HL-60 (cell line): ENCODE measurements around the gene EPS8.

Experiments
- POLR2AphosphoS5 ChIP-seq: IDR thresholded peaks from 2 replicates; pipeline ENCODE4 v1.6.1; 2012; ENCODE audit warnings: low read depth
- SPI1 ChIP-seq: IDR thresholded peaks from 2 replicates; pipeline ENCODE4 v1.6.1; 2012; ENCODE audit warnings: low read depth, mild to moderate bottlenecking, borderline replicate concordance
- TF ChIP-seq, protein P1 (sequence below): IDR thresholded peaks from one replicate; pipeline ENCODE4 v1.5.1; 2011; ENCODE audit warnings: low read length, control low read depth, inconsistent platforms; ENCODE audit not compliant: insufficient read depth

DNA sequence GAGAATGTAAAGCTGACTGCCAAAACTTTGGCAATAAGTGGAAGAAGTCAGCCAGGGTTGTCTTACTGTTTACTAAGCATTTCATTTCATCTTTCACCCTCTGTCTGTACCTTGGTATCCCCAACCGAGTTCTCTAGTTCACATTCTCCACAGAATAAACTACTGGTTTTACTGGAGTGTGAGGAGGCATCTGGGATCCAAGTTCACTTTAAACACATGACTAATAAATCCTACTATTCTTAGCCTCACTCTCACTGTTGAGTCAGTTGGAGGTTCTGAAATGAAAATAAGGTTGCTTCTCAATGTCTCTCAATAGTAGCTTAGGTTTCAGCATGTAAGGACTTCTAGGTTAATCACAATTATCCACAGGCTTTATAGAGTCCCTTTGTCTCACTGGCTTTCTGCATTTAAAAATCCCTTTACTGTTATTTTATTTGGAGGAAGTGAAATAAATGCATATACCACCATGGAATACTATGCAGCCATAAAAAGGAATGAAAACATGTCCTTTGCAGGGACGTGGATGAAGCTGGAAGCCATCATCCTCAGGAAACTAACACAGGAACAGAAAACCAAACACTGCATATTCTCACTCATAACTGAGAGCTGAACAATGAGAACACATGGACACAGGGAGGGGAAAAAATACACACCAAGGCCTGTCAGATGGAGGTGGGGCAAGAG lies 95.8 kb downstream of the EPS8 start:
- TF ChIP-seq, protein P1, sequence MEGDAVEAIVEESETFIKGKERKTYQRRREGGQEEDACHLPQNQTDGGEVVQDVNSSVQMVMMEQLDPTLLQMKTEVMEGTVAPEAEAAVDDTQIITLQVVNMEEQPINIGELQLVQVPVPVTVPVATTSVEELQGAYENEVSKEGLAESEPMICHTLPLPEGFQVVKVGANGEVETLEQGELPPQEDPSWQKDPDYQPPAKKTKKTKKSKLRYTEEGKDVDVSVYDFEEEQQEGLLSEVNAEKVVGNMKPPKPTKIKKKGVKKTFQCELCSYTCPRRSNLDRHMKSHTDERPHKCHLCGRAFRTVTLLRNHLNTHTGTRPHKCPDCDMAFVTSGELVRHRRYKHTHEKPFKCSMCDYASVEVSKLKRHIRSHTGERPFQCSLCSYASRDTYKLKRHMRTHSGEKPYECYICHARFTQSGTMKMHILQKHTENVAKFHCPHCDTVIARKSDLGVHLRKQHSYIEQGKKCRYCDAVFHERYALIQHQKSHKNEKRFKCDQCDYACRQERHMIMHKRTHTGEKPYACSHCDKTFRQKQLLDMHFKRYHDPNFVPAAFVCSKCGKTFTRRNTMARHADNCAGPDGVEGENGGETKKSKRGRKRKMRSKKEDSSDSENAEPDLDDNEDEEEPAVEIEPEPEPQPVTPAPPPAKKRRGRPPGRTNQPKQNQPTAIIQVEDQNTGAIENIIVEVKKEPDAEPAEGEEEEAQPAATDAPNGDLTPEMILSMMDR: no peak
- TF ChIP-seq POLR2AphosphoS5 (no peak), SPI1 (no peak)
